DND-41 (cell line): ENCODE results near the gene S100A8.

Source experiments
- ATAC-seq: fragments of 200-7000 bp; cut with Tn5 transposase; 3 replicates; pipeline ENCODE4 v1.9.1; 2021; ENCODE audit warnings: low read depth; ENCODE audit not compliant: insufficient read depth
- DNase-seq: peaks from one replicate; pipeline ENCODE4 v3.0.0-alpha.2; 2020
- H2AFZ ChIP-seq: 2 replicates; pipeline ENCODE4 v1.6.0; 2012; ENCODE audit warnings: low read depth, low read length
- H3K27ac ChIP-seq: 2 replicates; pipeline ENCODE4 v1.5.1; 2012; ENCODE audit warnings: low read length, inconsistent platforms
- H3K27me3 ChIP-seq: fragments of 200-600 bp; sonication (generic); 2 replicates; pipeline ENCODE4 v1.6.0; 2012; ENCODE audit warnings: low read length, mild to moderate bottlenecking, inconsistent platforms; ENCODE audit not compliant: insufficient read depth, poor library complexity
- H3K36me3 ChIP-seq: 2 replicates; pipeline ENCODE4 v1.5.1; 2012; ENCODE audit warnings: low read length, inconsistent platforms; ENCODE audit not compliant: insufficient read depth
- H3K4me1 ChIP-seq: 2 replicates; pipeline ENCODE4 v1.5.1; 2012; ENCODE audit warnings: mild to moderate bottlenecking, low read length; ENCODE audit not compliant: insufficient read depth
- H3K4me2 ChIP-seq: 2 replicates; pipeline ENCODE4 v1.6.0; 2012; ENCODE audit warnings: mild to moderate bottlenecking, moderate library complexity, low read length, inconsistent platforms; ENCODE audit not compliant: insufficient read depth
- H3K4me3 ChIP-seq, 2 experiments: fragments of 200-600 bp in 1 of 2; shearing (Covaris generic) in 1 of 2; 2 replicates each; pipeline ENCODE4 v1.5.1; 2012 to 2016; ENCODE audit warnings: inconsistent platforms in 2 of 2, low read length in 2 of 2, mild to moderate bottlenecking in 2 of 2, low read depth in 1 of 2, moderate library complexity in 1 of 2
- H3K79me2 ChIP-seq: 2 replicates; pipeline ENCODE4 v1.6.0; 2012; ENCODE audit warnings: low read length, inconsistent platforms; ENCODE audit not compliant: insufficient read depth
- H3K9ac ChIP-seq: 2 replicates; pipeline ENCODE4 v1.6.0; 2012; ENCODE audit warnings: low read depth, mild to moderate bottlenecking, inconsistent platforms, low read length, moderate library complexity
- H3K9me3 ChIP-seq: 2 replicates; pipeline ENCODE4 v1.5.1; 2012; ENCODE audit warnings: low read length, moderate library complexity, mild to moderate bottlenecking, inconsistent platforms; ENCODE audit not compliant: insufficient read depth, severe bottlenecking
- H4K20me1 ChIP-seq: 2 replicates; pipeline ENCODE4 v1.6.0; 2012; ENCODE audit warnings: low read length; ENCODE audit not compliant: insufficient read depth
- EZH2 ChIP-seq: IDR thresholded peaks from 3 replicates; pipeline ENCODE4 v1.6.1; 2012; ENCODE audit warnings: borderline replicate concordance, low read depth, mild to moderate bottlenecking, moderate library complexity, low read length, inconsistent platforms; ENCODE audit not compliant: severe bottlenecking
- TF ChIP-seq, protein P1 (sequence below): IDR thresholded peaks from 2 replicates; pipeline ENCODE4 v1.5.1; 2012; ENCODE audit warnings: borderline replicate concordance, low read length, moderate library complexity, mild to moderate bottlenecking; ENCODE audit not compliant: poor library complexity, severe bottlenecking; ENCODE audit errors: extremely low read depth

Gene S100A8

DNA sequence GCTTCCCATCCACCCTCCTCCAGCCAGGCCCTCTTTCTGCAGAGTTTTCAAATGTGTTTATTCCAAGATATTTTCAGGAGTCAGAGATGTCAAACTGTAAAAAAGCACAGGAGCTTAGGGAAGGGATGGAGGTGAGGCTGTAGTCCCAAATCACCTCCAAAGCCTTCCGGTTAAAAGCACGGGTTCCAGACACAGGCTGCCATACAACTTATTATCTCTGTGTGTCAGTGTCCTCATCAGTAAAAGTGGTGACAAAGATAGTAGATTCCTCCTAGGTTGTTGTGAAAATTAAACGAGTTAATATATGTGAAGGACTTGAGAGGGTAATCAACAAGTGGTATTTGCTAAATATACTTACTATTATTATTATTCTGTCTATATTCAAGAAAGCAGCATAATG lies 40.6 kb upstream of the S100A8 start:
- ATAC-seq (no peak), DNase-seq (no peak)
- Histone ChIP-seq H3K4me3 (no peak overlapping the region), H3K27me3 (peaks cover 2% of the 10 kb centered on the region), H3K79me2 (no peaks in the 10 kb centered on the region), H3K9ac (no peak overlapping the region), H2AFZ (no peak overlapping the region), H3K27ac (no peak overlapping the region), H3K4me1 (no peaks in the 10 kb centered on the region), H3K36me3 (no peaks in the 10 kb centered on the region), H3K4me2 (no peak overlapping the region), H3K9me3 (no peaks in the 10 kb centered on the region), H4K20me1 (peaks cover 2% of the 10 kb centered on the region; the same call in 1 of the 2 replicates)
- TF ChIP-seq, protein P1, sequence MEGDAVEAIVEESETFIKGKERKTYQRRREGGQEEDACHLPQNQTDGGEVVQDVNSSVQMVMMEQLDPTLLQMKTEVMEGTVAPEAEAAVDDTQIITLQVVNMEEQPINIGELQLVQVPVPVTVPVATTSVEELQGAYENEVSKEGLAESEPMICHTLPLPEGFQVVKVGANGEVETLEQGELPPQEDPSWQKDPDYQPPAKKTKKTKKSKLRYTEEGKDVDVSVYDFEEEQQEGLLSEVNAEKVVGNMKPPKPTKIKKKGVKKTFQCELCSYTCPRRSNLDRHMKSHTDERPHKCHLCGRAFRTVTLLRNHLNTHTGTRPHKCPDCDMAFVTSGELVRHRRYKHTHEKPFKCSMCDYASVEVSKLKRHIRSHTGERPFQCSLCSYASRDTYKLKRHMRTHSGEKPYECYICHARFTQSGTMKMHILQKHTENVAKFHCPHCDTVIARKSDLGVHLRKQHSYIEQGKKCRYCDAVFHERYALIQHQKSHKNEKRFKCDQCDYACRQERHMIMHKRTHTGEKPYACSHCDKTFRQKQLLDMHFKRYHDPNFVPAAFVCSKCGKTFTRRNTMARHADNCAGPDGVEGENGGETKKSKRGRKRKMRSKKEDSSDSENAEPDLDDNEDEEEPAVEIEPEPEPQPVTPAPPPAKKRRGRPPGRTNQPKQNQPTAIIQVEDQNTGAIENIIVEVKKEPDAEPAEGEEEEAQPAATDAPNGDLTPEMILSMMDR: no peak
- TF ChIP-seq EZH2: no peak

DNA sequence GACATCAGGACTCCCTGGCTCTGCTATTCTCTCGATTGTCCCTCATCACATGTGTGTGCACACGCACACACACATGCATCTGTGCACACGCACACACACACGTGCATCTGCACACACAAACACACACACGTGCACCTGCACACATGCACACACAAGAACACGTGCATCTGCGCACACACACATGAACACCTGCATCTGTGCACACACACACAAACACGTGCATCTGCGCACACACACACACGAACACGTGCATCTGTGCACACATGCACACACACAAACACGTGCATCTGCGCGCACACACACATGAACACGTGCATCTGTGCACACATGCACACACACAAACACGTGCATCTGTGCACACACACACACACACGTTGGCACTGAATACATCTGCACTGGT lies 40.1 kb upstream of the S100A8 start:
- DNase-seq (no peak), ATAC-seq (no peak)
- Histone ChIP-seq H3K9me3 (no peaks in the 10 kb centered on the region), H3K9ac (no peak overlapping the region), H3K27me3 (peaks cover 2% of the 10 kb centered on the region), H3K79me2 (no peaks in the 10 kb centered on the region), H3K27ac (no peak overlapping the region), H4K20me1 (peaks cover 2% of the 10 kb centered on the region; the same call in 1 of the 2 replicates), H3K4me1 (no peaks in the 10 kb centered on the region), H3K4me2 (no peak overlapping the region), H2AFZ (no peak overlapping the region), H3K36me3 (no peaks in the 10 kb centered on the region), H3K4me3 (no peak overlapping the region)
- TF ChIP-seq, protein P1: no peak
- TF ChIP-seq EZH2: no peak

DNA sequence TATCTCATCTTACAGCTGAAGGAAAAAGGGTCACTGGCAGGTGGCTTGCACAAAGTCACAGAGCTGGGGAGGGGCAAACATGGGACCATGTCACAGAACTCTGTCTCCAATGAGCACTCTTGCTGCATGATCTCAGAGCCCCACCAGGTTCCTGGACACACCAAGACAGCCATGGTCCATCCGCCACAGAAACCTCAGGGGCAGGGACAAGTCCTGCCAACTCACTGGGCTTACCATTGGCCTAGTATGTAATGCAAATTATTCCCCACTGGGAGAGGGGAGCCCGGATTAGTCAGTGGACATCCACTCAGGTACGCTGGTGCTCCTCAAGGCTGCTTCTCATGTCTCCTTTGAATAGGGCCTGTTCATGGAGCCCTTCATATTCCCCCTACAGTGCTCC lies 39.7 kb upstream of the S100A8 start:
- H3K27me3 ChIP-seq: peaks cover 2% of the 10 kb centered on the region
- ATAC-seq (no peak), DNase-seq (no peak)
- no peaks in the 10 kb centered on the region for H3K36me3 ChIP-seq
- H3K9ac ChIP-seq: no peak overlapping the region
- H3K4me1 ChIP-seq: no peaks in the 10 kb centered on the region
- H4K20me1 ChIP-seq: peaks cover 2% of the 10 kb centered on the region; the same call in 1 of the 2 replicates
- no peak overlapping the region for H3K4me3 ChIP-seq
- H2AFZ ChIP-seq: no peak overlapping the region
- no peak overlapping the region for H3K4me2 ChIP-seq
- no peak overlapping the region for H3K27ac ChIP-seq
- no peaks in the 10 kb centered on the region for H3K9me3 ChIP-seq
- TF ChIP-seq EZH2: no peak
- TF ChIP-seq, protein P1: no peak
- H3K79me2 ChIP-seq: no peaks in the 10 kb centered on the region

DNA sequence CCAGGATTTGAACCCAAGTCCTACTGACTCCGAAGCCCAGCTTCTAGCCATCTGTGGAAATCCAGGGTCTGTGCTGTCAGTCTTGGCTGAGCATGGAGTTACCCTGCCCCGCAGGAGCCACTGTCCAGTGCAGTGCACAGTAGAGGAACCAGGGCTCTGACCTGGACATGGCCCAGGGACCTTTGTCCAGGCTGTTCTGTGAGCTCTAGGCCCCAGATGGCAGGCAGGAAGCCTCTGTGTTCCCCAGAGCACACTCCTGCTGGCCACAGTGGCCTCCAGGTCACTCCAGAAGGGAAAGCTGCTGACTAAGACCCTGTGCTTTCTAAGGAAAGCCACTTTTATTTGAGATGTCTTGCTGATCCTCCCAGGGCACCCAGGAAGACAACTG lies 39.3 kb upstream of the S100A8 start:
- H3K27me3 ChIP-seq: peaks cover 2% of the 10 kb centered on the region
- H3K4me3 ChIP-seq: no peak overlapping the region

More for the DNA sequence above, 39.3 kb upstream of the S100A8 start:
- Histone ChIP-seq H3K9me3 (no peaks in the 10 kb centered on the region), H3K27ac (no peak overlapping the region), H3K9ac (no peak overlapping the region), H3K36me3 (no peaks in the 10 kb centered on the region), H3K4me2 (no peak overlapping the region), H4K20me1 (peaks cover 2% of the 10 kb centered on the region; the same call in 1 of the 2 replicates), H3K79me2 (no peaks in the 10 kb centered on the region), H3K4me1 (no peaks in the 10 kb centered on the region), H2AFZ (no peak overlapping the region)
- TF ChIP-seq EZH2: no peak
- TF ChIP-seq, protein P1: no peak
- DNase-seq (no peak), ATAC-seq (no peak)
